B cell (primary cell): ENCODE results near the gene CENPV.

ENCODE experiments used
- CTCF ChIP-seq: fragments of 200-600 bp; IDR thresholded peaks from one replicate; pipeline ENCODE4 v1.8.0; 2022; ENCODE audit warnings: antibody characterized with exemption, mild to moderate bottlenecking
- EZH2 ChIP-seq: IDR thresholded peaks from 2 replicates; pipeline ENCODE4 v1.6.1; 2012; ENCODE audit warnings: borderline replicate concordance, low read depth, mild to moderate bottlenecking, moderate library complexity, low read length; ENCODE audit not compliant: insufficient read depth, poor library complexity, severe bottlenecking

GRCh38 chr17:16325964-16326363 lies 27.3 kb downstream of the CENPV start:
- no peak for TF ChIP-seq CTCF
- TF ChIP-seq EZH2 = no peak
